Mesenchymal stem cell (in vitro differentiated cells and primary cell): ENCODE results near the gene TMCO4.

Source experiments
- DNase-seq: peaks from one replicate; pipeline ENCODE4 v3.0.0-alpha.2; 2013
- H2AFZ ChIP-seq: one replicate; pipeline ENCODE4 v1.6.1; 2013; ENCODE audit warnings: low read depth, mild to moderate bottlenecking, control low read depth, inconsistent platforms, low read length, moderate library complexity
- H2AK5ac ChIP-seq: 2 replicates; pipeline ENCODE4 v1.6.1; 2013; ENCODE audit warnings: low read length, moderate library complexity, mild to moderate bottlenecking, inconsistent platforms; ENCODE audit not compliant: severe bottlenecking
- H2BK120ac ChIP-seq: one replicate; pipeline ENCODE4 v1.6.1; 2013; ENCODE audit warnings: low read depth, mild to moderate bottlenecking, inconsistent platforms, low read length, moderate library complexity
- H2BK12ac ChIP-seq, 2 experiments: one replicate each; pipeline ENCODE4 v1.6.1; 2013; ENCODE audit warnings: inconsistent platforms in 2 of 2, low read length in 2 of 2, mild to moderate bottlenecking in 2 of 2, moderate library complexity in 2 of 2, control low read depth in 1 of 2
- H2BK15ac ChIP-seq: one replicate; pipeline ENCODE4 v1.6.1; 2013; ENCODE audit warnings: mild to moderate bottlenecking, low read depth, inconsistent platforms; ENCODE audit not compliant: poor library complexity, severe bottlenecking
- H2BK5ac ChIP-seq: 2 replicates; pipeline ENCODE4 v1.6.1; 2013; ENCODE audit warnings: low read depth, mild to moderate bottlenecking, low read length, control low read depth, inconsistent platforms; ENCODE audit not compliant: poor library complexity, severe bottlenecking
- H3K14ac ChIP-seq, 2 experiments: one replicate each; pipeline ENCODE4 v1.6.1; 2013; ENCODE audit warnings: inconsistent platforms in 2 of 2, low read length in 2 of 2, control low read depth in 1 of 2, mild to moderate bottlenecking in 1 of 2, moderate library complexity in 1 of 2
- H3K18ac ChIP-seq, 2 experiments: one replicate each; pipeline ENCODE4 v1.6.1; 2013; ENCODE audit warnings: inconsistent platforms in 2 of 2, low read length in 2 of 2, control low read depth in 1 of 2, low read depth in 1 of 2, mild to moderate bottlenecking in 1 of 2
- H3K23ac ChIP-seq, 2 experiments: one replicate each; pipeline ENCODE4 v1.6.1; 2013; ENCODE audit warnings: inconsistent platforms in 2 of 2, low read length in 2 of 2, mild to moderate bottlenecking in 2 of 2, moderate library complexity in 2 of 2, control low read depth in 1 of 2
- H3K27ac ChIP-seq: 2 replicates; pipeline ENCODE4 v1.5.1; 2013; ENCODE audit warnings: mild to moderate bottlenecking, moderate library complexity, low read length, control low read depth, inconsistent platforms; ENCODE audit not compliant: poor library complexity, severe bottlenecking
- H3K27me3 ChIP-seq, 2 experiments: 2 replicates each; pipeline versions ENCODE4 v1.6.1 to v1.7.0; 2013; ENCODE audit warnings: low read length in 2 of 2, mild to moderate bottlenecking in 2 of 2, moderate library complexity in 2 of 2, control low read depth in 1 of 2, inconsistent platforms in 1 of 2; ENCODE audit not compliant: control insufficient read depth in 1 of 2, insufficient read depth in 1 of 2
- H3K36me3 ChIP-seq, 2 experiments: 2 replicates each; pipeline versions ENCODE4 v1.6.1 to v1.7.0; 2013; ENCODE audit warnings: low read length in 2 of 2, control low read depth in 1 of 2, inconsistent platforms in 1 of 2, low read depth in 1 of 2, mild to moderate bottlenecking in 1 of 2; ENCODE audit not compliant: insufficient read depth in 2 of 2, control insufficient read depth in 1 of 2
- H3K4ac ChIP-seq, 2 experiments: one replicate each; pipeline ENCODE4 v1.6.1; 2013; ENCODE audit warnings: inconsistent platforms in 2 of 2, low read length in 2 of 2, mild to moderate bottlenecking in 2 of 2, moderate library complexity in 2 of 2, control low read depth in 1 of 2, low read depth in 1 of 2
- H3K4me1 ChIP-seq: 2 replicates; pipeline ENCODE4 v1.6.1; 2013; ENCODE audit warnings: low read depth, low read length, control low read depth; ENCODE audit not compliant: control insufficient read depth, insufficient read depth
- H3K4me2 ChIP-seq: 2 replicates; pipeline ENCODE4 v1.6.1; 2013; ENCODE audit warnings: low read length, mild to moderate bottlenecking, inconsistent platforms; ENCODE audit not compliant: poor library complexity, severe bottlenecking
- H3K4me3 ChIP-seq, 2 experiments: 2 replicates each; pipeline versions ENCODE4 v1.5.1 to v1.7.0; 2013; ENCODE audit warnings: low read length in 2 of 2, mild to moderate bottlenecking in 2 of 2, control low read depth in 1 of 2, low read depth in 1 of 2; ENCODE audit not compliant: insufficient read depth in 1 of 2
- H3K79me1 ChIP-seq: replicated peaks from 2 replicates; pipeline ENCODE4 v1.6.1; 2013; ENCODE audit warnings: mild to moderate bottlenecking, control low read depth, low read length, inconsistent platforms; ENCODE audit not compliant: poor library complexity, severe bottlenecking
- H3K9ac ChIP-seq: 2 replicates; pipeline ENCODE4 v1.7.0; 2013; ENCODE audit warnings: mild to moderate bottlenecking, low read length, moderate library complexity
- H3K9me3 ChIP-seq: 2 replicates; pipeline ENCODE4 v1.7.0; 2013; ENCODE audit warnings: mild to moderate bottlenecking, low read length; ENCODE audit not compliant: control insufficient read depth
- H4K8ac ChIP-seq: one replicate; pipeline ENCODE4 v1.6.1; 2013; ENCODE audit warnings: inconsistent platforms, mild to moderate bottlenecking, low read length, moderate library complexity
- H4K91ac ChIP-seq: one replicate; pipeline ENCODE4 v1.6.1; 2013; ENCODE audit warnings: mild to moderate bottlenecking, low read length, inconsistent platforms
- WGBS: methylation state at CpG from one replicate; pipeline ENCODE4 v1.1.7; 2013; ENCODE audit warnings: mixed read lengths; 5-methylcytosine and 5-hydroxymethylcytosine counted together

The TMCO4 gene

GRCh38 chr1:19695772-19696171, 103.9 kb downstream of the TMCO4 start:
- WGBS = 92% methylated on average over 7 of the region's 7 CpGs
- H3K36me3 ChIP-seq = peaks cover 25 to 37% of the 10 kb centered on the region in 2 experiments
- DNase-seq = no peak
- H2BK5ac ChIP-seq = no peak overlapping the region
- no peak overlapping the region for H3K27ac ChIP-seq
- H2AFZ ChIP-seq = no peak overlapping the region
- H3K4me3 ChIP-seq = no peak overlapping the region
- no peak overlapping the region for H3K4me2 ChIP-seq
- H2BK12ac ChIP-seq = no peak overlapping the region
- no peak overlapping the region for H2BK120ac ChIP-seq
- H4K91ac ChIP-seq = no peak overlapping the region
- H3K23ac ChIP-seq = no peak overlapping the region
- H3K9me3 ChIP-seq = no peaks in the 10 kb centered on the region
- H3K4ac ChIP-seq = no peak overlapping the region
- H3K14ac ChIP-seq = no peak overlapping the region
- no peak overlapping the region for H4K8ac ChIP-seq
- H3K4me1 ChIP-seq = no peaks in the 10 kb centered on the region
- no peak overlapping the region for H2BK15ac ChIP-seq
- no peak overlapping the region for H2AK5ac ChIP-seq
- no peak overlapping the region for H3K18ac ChIP-seq
- no peaks in the 10 kb centered on the region for H3K79me1 ChIP-seq
- no peak overlapping the region for H3K9ac ChIP-seq
- no peaks in the 10 kb centered on the region for H3K27me3 ChIP-seq

GRCh38 chr1:19694298-19694697, 105.4 kb downstream of the TMCO4 start:
- Histone ChIP-seq H3K23ac (no peak overlapping the region), H3K4me3 (no peak overlapping the region), H2BK120ac (no peak overlapping the region), H3K79me1 (no peaks in the 10 kb centered on the region), H3K4ac (no peak overlapping the region), H3K9me3 (peaks cover 4% of the 10 kb centered on the region), H4K8ac (no peak overlapping the region), H2BK5ac (no peak overlapping the region), H3K27me3 (no peaks in the 10 kb centered on the region), H3K4me1 (no peaks in the 10 kb centered on the region), H3K18ac (no peak overlapping the region), H4K91ac (no peak overlapping the region), H3K4me2 (no peak overlapping the region), H2AFZ (no peak overlapping the region), H2BK15ac (no peak overlapping the region), H2AK5ac (no peak overlapping the region), H3K36me3 (peaks cover 30 to 33% of the 10 kb centered on the region in 2 experiments), H3K14ac (no peak overlapping the region), H3K27ac (no peak overlapping the region), H2BK12ac (no peak overlapping the region), H3K9ac (no peak overlapping the region)
- 76% methylated on average over 14 of the region's 14 CpGs for WGBS
- DNase-seq = no peak

GRCh38 chr1:19690342-19690741, 109.4 kb downstream of the TMCO4 start:
- H3K4ac ChIP-seq = no peak overlapping the region
- no peak overlapping the region for H2BK5ac ChIP-seq
- no peak overlapping the region for H2BK120ac ChIP-seq
- no peaks in the 10 kb centered on the region for H3K27me3 ChIP-seq
- WGBS = 75% methylated on average over 7 of the region's 7 CpGs
- no peak overlapping the region for H3K4me3 ChIP-seq
- H3K18ac ChIP-seq = no peak overlapping the region
- no peak overlapping the region for H3K23ac ChIP-seq
- H2AK5ac ChIP-seq = no peak overlapping the region
- no peak overlapping the region for H3K4me2 ChIP-seq
- H4K91ac ChIP-seq = no peak overlapping the region
- H3K4me1 ChIP-seq = no peaks in the 10 kb centered on the region
- no peak overlapping the region for H2BK15ac ChIP-seq
- no peak overlapping the region for H3K14ac ChIP-seq
- H3K36me3 ChIP-seq = peaks cover 34 to 36% of the 10 kb centered on the region in 2 experiments
- H4K8ac ChIP-seq = no peak overlapping the region
- H3K79me1 ChIP-seq = no peaks in the 10 kb centered on the region
- H3K9me3 ChIP-seq = peaks cover 4% of the 10 kb centered on the region
- H3K27ac ChIP-seq = no peak overlapping the region
- H3K9ac ChIP-seq = no peak overlapping the region
- no peak overlapping the region for H2BK12ac ChIP-seq
- no peak for DNase-seq
- H2AFZ ChIP-seq = no peak overlapping the region

GRCh38 chr1:19689856-19690255, 109.9 kb downstream of the TMCO4 start:
- Histone ChIP-seq H3K4ac (no peak overlapping the region), H4K8ac (no peak overlapping the region), H3K27ac (no peak overlapping the region), H3K4me3 (no peak overlapping the region), H3K14ac (no peak overlapping the region), H2BK15ac (no peak overlapping the region), H3K18ac (no peak overlapping the region), H4K91ac (no peak overlapping the region), H2AFZ (no peak overlapping the region), H3K23ac (no peak overlapping the region), H2BK120ac (no peak overlapping the region), H3K9me3 (peaks cover 4% of the 10 kb centered on the region), H3K9ac (no peak overlapping the region), H2AK5ac (no peak overlapping the region), H3K4me1 (no peaks in the 10 kb centered on the region), H2BK12ac (no peak overlapping the region), H3K4me2 (no peak overlapping the region), H3K36me3 (peaks cover 32 to 34% of the 10 kb centered on the region in 2 experiments), H3K79me1 (no peaks in the 10 kb centered on the region), H3K27me3 (no peaks in the 10 kb centered on the region), H2BK5ac (no peak overlapping the region)
- WGBS = 94% methylated on average over 3 of the region's 3 CpGs
- DNase-seq = no peak
